Caco-2 (cell line): Measurements from ENCODE around the gene PTTG2. TPM values are rescaled to one million over a fixed set of nuclear protein-coding genes. Genes with fewer than 3 reads are reported as not detected.

ENCODE experiments used
- BruUV-seq: library from RNA; stranded (reverse); fragments of 400-500 nt; replicated peaks from 2 replicates; lab custom pipeline; 2021; lab: Mats Ljungman, UMichigan
- CTCF ChIA-PET: fragments of 300-600 bp; sonication (Branson Sonifier 250); formaldehyde crosslinking; loops from one replicate; lab custom pipeline; 2022; ENCODE audit warnings: antibody characterized with exemption; lab: Charles Lee
- POLR2A ChIA-PET: fragments of 300-600 bp; sonication (Branson Sonifier 250); formaldehyde crosslinking; loops from one replicate; lab custom pipeline; 2022; ENCODE audit warnings: antibody characterized with exemption; lab: Charles Lee
- DNase-seq, 2 experiments: peaks; one replicate each; pipeline versions ENCODE4 v3.0.0 to v3.0.0-alpha.2; 2020 to 2022
- H3K27me3 ChIP-seq: replicated peaks from 2 replicates; pipeline ENCODE4 v1.6.0; 2011; ENCODE audit warnings: low read length; ENCODE audit not compliant: control insufficient read depth, insufficient read depth
- H3K36me3 ChIP-seq: 2 replicates; pipeline ENCODE4 v1.5.1; 2011; ENCODE audit warnings: low read length; ENCODE audit not compliant: control insufficient read depth, insufficient read depth
- H3K4me1 ChIP-seq: fragments of 250-450 bp; sonication (Bioruptor Pico); 2 replicates; pipeline ENCODE4 v1.5.1; 2020; ENCODE audit warnings: mild to moderate bottlenecking
- H3K4me3 ChIP-seq: 2 replicates; pipeline ENCODE4 v1.5.1; 2011; ENCODE audit warnings: low read depth, mild to moderate bottlenecking, control low read depth, low read length
- H3K9me3 ChIP-seq: fragments of 250-450 bp; sonication (Bioruptor Pico); 2 replicates; pipeline ENCODE4 v1.5.1; 2020; ENCODE audit warnings: mild to moderate bottlenecking, moderate library complexity
- H3K27ac Mint-ChIP-seq: one replicate; pipeline ENCODE4 v1.8.0; 2022; ENCODE audit warnings: mixed read lengths; ENCODE audit not compliant: unreplicated experiment
- H3K27me3 Mint-ChIP-seq: one replicate; pipeline ENCODE4 v1.8.0; 2022; ENCODE audit warnings: mixed read lengths; ENCODE audit not compliant: insufficient read depth, unreplicated experiment
- H3K36me3 Mint-ChIP-seq: one replicate; pipeline ENCODE4 v1.8.0; 2022; ENCODE audit warnings: mild to moderate bottlenecking, mixed read lengths; ENCODE audit not compliant: insufficient read depth, unreplicated experiment
- H3K4me1 Mint-ChIP-seq: one replicate; pipeline ENCODE4 v1.8.0; 2022; ENCODE audit warnings: low read depth, mixed read lengths; ENCODE audit not compliant: unreplicated experiment
- H3K4me3 Mint-ChIP-seq: one replicate; pipeline ENCODE4 v1.8.0; 2022; ENCODE audit warnings: mild to moderate bottlenecking, moderate library complexity, mixed read lengths; ENCODE audit not compliant: unreplicated experiment
- H3K9me3 Mint-ChIP-seq: one replicate; pipeline ENCODE4 v1.8.0; 2022; ENCODE audit warnings: mixed read lengths; ENCODE audit not compliant: unreplicated experiment
- intact Hi-C: fragments of 100-400 bp; cut with micrococcal nuclease; formaldehyde crosslinking; loops from one replicate; pipeline ENCODE4 v1.10.0; 2022; ENCODE audit not compliant: unreplicated experiment
- total RNA-seq: library from RNA; stranded (reverse); gene quantifications from 2 replicates; pipeline ENCODE4 v1.2.3, GENCODE V29; 2022
- TF ChIP-seq, protein P1 (sequence below), 2 experiments: fragments of 200-600 bp in 1 of 2; IDR thresholded peaks; 1 replicate in 1 of 2; 2 replicates in 1 of 2; pipeline versions ENCODE4 v1.5.1 to v1.8.0; 2011 to 2022; ENCODE audit warnings: antibody characterized with exemption in 1 of 2, control low read depth in 1 of 2, inconsistent platforms in 1 of 2, low read depth in 1 of 2, low read length in 1 of 2, mild to moderate bottlenecking in 1 of 2, moderate library complexity in 1 of 2; ENCODE audit not compliant: insufficient read depth in 1 of 2, severe bottlenecking in 1 of 2, unreplicated experiment in 1 of 2

The PTTG2 gene
- total RNA-seq, 1 experiment from 2014 or later = not detected

DNA sequence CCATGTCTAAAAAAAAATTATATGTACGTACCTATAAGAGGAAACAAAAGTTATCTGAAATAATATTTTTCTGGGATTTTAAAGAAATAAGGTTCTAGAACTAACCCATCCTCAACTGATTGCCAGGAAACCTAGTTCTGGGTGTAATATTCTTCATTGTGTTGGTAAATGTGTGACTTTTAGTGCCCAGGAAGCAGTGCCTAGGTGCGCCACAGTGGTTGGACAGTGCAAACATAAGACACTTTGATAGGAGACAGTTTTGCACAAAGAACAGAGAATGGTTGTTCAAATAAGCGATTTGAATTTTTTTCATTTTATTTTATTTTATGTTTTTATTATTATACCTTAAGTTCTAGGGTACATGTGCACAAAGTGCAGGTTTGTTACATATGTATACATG, 22.0 kb upstream of the PTTG2 start:
- TF ChIP-seq, protein P1, sequence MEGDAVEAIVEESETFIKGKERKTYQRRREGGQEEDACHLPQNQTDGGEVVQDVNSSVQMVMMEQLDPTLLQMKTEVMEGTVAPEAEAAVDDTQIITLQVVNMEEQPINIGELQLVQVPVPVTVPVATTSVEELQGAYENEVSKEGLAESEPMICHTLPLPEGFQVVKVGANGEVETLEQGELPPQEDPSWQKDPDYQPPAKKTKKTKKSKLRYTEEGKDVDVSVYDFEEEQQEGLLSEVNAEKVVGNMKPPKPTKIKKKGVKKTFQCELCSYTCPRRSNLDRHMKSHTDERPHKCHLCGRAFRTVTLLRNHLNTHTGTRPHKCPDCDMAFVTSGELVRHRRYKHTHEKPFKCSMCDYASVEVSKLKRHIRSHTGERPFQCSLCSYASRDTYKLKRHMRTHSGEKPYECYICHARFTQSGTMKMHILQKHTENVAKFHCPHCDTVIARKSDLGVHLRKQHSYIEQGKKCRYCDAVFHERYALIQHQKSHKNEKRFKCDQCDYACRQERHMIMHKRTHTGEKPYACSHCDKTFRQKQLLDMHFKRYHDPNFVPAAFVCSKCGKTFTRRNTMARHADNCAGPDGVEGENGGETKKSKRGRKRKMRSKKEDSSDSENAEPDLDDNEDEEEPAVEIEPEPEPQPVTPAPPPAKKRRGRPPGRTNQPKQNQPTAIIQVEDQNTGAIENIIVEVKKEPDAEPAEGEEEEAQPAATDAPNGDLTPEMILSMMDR (IDR thresholded peaks at IDR 0.05; ENCODE audit: insufficient read depth in 1 of 2, low read depth in 1 of 2, low read length in 1 of 2, severe bottlenecking in 1 of 2, unreplicated experiment in 1 of 2) = no peak
- Mint-ChIP-seq H3K4me1 (no peaks in the 10 kb centered on the region), H3K4me3 (no peak overlapping the region), H3K27ac (no peak overlapping the region), H3K36me3 (no peaks in the 10 kb centered on the region), H3K9me3 (no peaks in the 10 kb centered on the region), H3K27me3 (peaks cover 5% of the 10 kb centered on the region)
- Histone ChIP-seq H3K27me3 (no peaks in the 10 kb centered on the region), H3K36me3 (no peaks in the 10 kb centered on the region), H3K4me1 (no peaks in the 10 kb centered on the region), H3K4me3 (no peak overlapping the region), H3K9me3 (no peaks in the 10 kb centered on the region)
- no peak for DNase-seq
- intact Hi-C loops = no loop called here
- ChIA-PET POLR2A (no interaction called here), CTCF (no interaction called here)
- BruUV-seq = no TSS peak

DNA sequence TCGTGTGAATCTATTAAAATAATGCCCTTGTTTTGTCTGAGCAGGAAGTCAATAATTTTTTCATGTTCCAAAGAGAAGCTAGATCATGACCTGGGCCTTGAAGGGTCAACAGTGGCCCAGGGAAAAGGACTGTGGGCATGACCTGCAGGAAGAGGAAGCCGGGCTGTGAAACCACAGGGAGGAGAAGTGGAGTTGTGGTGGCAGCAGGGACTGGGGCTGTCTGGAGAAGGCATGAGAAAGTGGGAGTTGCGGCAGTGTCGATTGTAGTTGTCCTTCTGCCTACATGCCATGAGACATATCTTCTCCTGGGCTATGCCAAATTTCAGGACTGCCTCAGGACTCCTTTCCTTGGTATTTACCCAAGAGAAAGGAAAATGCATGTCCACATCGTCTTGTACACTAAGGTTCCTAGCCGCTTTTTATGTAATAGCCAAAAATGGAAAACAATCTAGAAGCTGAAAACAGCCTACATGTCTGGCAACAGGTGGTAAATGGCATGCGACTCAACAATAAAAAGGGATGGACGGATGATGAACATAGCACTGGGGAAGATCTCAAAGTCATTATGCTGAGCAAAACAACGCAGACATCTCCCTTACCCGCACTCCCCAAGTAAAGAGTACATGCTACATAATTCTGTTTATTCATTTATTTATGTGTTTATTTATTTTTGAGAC, 13.6 kb upstream of the PTTG2 start:
- TF ChIP-seq, protein P1 (IDR thresholded peaks at IDR 0.05; ENCODE audit: insufficient read depth in 1 of 2, low read depth in 1 of 2, low read length in 1 of 2, severe bottlenecking in 1 of 2, unreplicated experiment in 1 of 2) = no peak
- ChIA-PET POLR2A (no interaction called here), CTCF (no interaction called here)
- H3K4me3 ChIP-seq = no peak overlapping the region
- no peaks in the 10 kb centered on the region for H3K27me3 ChIP-seq
- intact Hi-C loops = no loop called here
- no peak overlapping the region for H3K4me3 Mint-ChIP-seq
- H3K9me3 ChIP-seq = no peaks in the 10 kb centered on the region
- peaks cover 7% of the 10 kb centered on the region for H3K4me1 Mint-ChIP-seq
- DNase-seq = no peak
- H3K27me3 Mint-ChIP-seq = no peaks in the 10 kb centered on the region
- no peaks in the 10 kb centered on the region for H3K36me3 ChIP-seq
- no peak overlapping the region for H3K27ac Mint-ChIP-seq
- peaks cover 4% of the 10 kb centered on the region; the same call in 1 of the 2 replicates for H3K4me1 ChIP-seq
- BruUV-seq = no TSS peak
- H3K36me3 Mint-ChIP-seq = no peaks in the 10 kb centered on the region
- H3K9me3 Mint-ChIP-seq = no peaks in the 10 kb centered on the region

DNA sequence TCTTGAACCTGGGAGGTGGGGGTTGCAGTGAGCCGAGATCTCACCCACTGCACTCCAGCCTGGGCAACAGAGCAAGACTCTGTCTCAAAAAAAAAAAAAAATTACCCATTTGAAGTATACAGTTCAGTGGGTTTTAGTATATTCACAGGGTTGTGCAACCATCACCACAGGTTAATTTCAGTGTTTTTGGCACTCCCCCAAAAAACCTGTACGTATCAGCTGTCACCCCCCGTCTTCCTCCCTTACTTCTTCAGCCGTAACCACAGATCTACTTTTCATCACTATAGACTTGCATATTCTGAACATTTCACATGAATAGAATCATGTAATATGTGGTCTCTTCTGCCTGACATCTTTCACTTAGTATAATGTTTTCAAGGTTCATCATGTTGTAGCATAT, 11.7 kb upstream of the PTTG2 start:
- CTCF ChIA-PET = no interaction called here
- Mint-ChIP-seq H3K27me3 (no peaks in the 10 kb centered on the region), H3K36me3 (peaks cover 6% of the 10 kb centered on the region), H3K9me3 (peaks cover 5% of the 10 kb centered on the region), H3K27ac (no peak overlapping the region), H3K4me1 (peaks cover 12% of the 10 kb centered on the region), H3K4me3 (no peak overlapping the region)
- no peaks in the 10 kb centered on the region for H3K36me3 ChIP-seq
- H3K4me3 ChIP-seq = no peak overlapping the region
- TF ChIP-seq, protein P1 (IDR thresholded peaks at IDR 0.05; ENCODE audit: insufficient read depth in 1 of 2, low read depth in 1 of 2, low read length in 1 of 2, severe bottlenecking in 1 of 2, unreplicated experiment in 1 of 2) = no peak
- no TSS peak for BruUV-seq
- H3K27me3 ChIP-seq = no peaks in the 10 kb centered on the region
- DNase-seq = no peak
- intact Hi-C loops = no loop called here
- H3K4me1 ChIP-seq = peaks cover 7% of the 10 kb centered on the region; the same call in 1 of the 2 replicates
- H3K9me3 ChIP-seq = no peaks in the 10 kb centered on the region
- POLR2A ChIA-PET = no interaction called here
